DND-41 (cell line): ENCODE measurements around the gene MEIS3.

Source experiments
- CTCF ChIP-seq: IDR thresholded peaks from 2 replicates; pipeline ENCODE4 v1.5.1; 2012; ENCODE audit warnings: borderline replicate concordance, low read length, moderate library complexity, mild to moderate bottlenecking; ENCODE audit not compliant: poor library complexity, severe bottlenecking; ENCODE audit errors: extremely low read depth
- EZH2 ChIP-seq: IDR thresholded peaks from 3 replicates; pipeline ENCODE4 v1.6.1; 2012; ENCODE audit warnings: borderline replicate concordance, low read depth, mild to moderate bottlenecking, moderate library complexity, low read length, inconsistent platforms; ENCODE audit not compliant: severe bottlenecking

DNA sequence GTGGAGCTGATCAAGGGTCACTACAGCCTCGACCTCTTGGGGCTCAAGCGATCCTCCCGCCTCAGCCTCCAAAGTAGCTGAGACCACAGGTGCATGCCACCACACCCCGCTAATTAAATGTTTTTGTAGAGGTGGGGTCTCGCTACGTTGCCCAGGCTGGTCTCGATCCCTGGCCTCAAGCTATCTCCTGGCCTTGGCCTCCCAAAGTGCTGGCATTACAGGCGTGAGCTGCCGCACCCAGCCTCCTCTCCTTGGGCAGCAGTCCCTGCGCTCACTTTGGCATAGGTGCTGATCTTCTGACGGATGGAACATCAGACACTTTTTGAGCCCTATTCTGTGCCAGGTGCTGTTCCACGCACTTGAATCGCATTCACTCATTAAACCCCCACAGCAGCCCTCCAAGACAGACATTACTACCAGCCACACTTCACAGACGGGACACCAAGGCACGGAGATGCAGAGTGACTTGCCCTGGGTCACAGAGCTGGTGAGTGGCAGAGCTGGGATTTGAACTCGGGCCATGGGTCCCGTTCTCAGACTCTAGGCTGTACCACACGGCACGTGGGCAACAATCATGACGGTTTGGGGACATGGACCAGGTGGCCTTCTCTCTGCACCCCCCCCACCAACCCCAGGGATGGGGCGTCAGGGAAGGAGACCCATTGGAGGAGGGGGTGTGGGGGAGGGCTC lies 3.2 kb downstream of the MEIS3 start:
- no peak for TF ChIP-seq CTCF
- no peak for TF ChIP-seq EZH2
